ENCODE measurements around the gene SULT4A1.

GRCh38 chr22:43890901-43891331, 28.6 kb upstream of the SULT4A1 start:
- TF ChIP-seq POLR2A (IDR thresholded peaks at IDR 0.05) = no peak
- no peak for TF ChIP-seq CTCF (IDR thresholded peaks at IDR 0.05)

Data from testis (tissue), 2 donors.